ENCODE measurements around the gene GPC6.

GPC6 gene

DNA sequence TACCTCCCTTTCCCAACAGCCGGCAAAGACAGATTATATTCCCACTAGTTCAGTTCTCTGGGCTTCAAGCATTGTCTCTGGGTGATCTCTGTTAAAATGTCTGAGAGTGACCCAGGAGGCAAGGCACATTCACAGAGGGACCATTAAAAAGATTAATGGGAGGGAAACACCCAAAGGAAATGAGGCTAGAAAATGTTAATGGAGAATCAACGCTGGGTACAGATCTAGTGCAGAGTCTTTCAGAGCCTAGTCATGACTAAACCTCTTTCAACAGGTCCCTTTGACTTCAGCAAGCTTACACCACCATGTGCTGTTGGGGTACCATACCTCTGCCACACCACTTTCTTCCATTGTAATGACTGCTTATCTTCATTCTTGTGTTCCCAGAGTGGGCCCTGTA is 894.3 kb downstream of the GPC6 start:
- no peak for DNase-seq (ENCODE audit: low spot score)

- no peak for DNase-seq (ENCODE audit: low spot score)
These were observed 895.1 kb downstream of the GPC6 start for GRCh38 chr13:94121686-94122085.

DNA sequence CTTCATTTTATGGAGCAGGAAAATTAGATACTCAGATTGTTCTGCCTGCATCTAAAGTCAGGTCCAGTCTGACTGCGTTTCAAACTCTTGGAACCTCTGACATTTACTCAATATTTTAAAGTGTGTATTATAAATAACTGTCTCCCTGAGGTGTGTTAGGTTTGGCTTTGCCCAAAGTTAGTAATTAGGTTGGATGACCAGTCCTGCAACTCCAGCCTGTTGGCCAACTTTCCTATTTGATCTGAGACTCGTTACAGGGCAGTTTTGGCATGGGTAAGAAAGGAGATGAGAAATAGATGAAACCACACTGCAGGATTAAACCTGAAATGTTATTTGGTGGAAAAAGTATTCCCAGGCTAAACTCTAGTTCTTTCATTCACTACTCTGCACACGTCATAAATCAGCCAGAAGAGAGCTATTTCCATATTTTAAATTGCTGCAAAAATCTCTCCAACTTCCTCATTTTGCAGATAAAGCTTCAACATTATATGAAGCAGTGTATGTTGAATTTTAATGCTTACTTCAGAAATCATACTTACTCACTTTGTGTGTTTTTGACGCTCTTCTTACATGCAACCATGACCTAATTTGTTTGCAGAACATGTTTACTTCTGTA is 895.8 kb downstream of the GPC6 start:
- DNase-seq (ENCODE audit: low spot score): no peak

DNA sequence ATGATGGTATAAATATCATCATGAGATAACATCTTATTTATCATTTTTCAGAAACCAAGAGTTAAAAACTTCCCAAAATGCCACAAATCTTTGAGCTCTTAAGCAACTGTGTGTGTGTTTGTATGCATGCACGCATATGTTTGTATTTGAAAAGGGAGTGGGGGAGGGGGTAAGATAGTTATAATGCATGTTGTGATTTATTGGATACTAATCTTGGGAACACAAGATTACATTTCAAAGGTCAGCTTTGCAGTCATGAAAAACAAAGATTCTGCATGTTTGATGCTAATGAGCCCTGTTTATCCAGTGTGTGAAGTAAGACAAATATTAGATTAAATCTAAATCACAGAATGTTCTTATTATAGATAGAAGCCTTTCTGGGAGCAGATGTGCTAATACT is 897.0 kb downstream of the GPC6 start:
- no peak for DNase-seq (ENCODE audit: low spot score)

DNA sequence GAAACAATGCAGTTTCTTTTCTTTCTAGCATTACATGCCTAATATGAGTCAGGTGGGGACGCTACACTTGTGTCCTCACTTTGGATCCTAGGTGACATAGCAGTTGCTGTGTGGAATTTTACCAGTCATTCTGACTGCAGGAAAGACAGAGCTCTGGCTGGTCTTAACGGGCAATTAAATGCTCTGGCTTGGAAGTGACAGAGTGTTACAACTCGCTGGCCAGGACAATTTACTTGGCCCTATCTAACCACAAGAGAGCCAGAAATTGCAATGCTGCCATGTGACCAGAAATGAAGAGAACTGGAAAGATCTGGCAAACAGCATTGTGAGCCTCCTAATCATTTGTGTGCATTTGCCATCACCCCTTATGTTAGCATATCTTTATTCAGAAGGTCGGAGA is 901.8 kb downstream of the GPC6 start:
- no peak for DNase-seq (ENCODE audit: low spot score)

- DNase-seq (ENCODE audit: low spot score): no peak
These were observed 902.9 kb downstream of the GPC6 start for GRCh38 chr13:94129490-94129894.

DNA sequence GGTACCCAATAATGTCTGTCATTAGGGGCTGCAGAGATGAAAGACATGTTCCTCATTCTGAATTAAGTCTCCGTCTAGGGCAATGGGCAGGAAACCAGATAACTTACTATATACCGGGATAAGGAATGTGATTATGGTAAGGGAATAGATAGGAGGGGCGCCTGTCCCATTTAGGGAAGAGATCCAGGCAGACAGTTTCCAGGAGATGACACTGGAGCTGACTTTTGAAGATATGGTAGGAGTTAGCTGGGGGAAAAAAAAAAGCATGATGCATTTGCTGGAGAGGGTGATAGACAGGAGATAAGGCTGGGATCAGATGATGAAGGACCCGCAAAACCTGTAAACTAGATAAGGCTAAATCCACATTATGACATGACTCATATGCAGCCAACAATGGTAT is 912.2 kb downstream of the GPC6 start:
- no peak for DNase-seq (ENCODE audit: low spot score)

- no peak for DNase-seq (ENCODE audit: low spot score)
These were observed 912.9 kb downstream of the GPC6 start for GRCh38 chr13:94139393-94139995.

DNA sequence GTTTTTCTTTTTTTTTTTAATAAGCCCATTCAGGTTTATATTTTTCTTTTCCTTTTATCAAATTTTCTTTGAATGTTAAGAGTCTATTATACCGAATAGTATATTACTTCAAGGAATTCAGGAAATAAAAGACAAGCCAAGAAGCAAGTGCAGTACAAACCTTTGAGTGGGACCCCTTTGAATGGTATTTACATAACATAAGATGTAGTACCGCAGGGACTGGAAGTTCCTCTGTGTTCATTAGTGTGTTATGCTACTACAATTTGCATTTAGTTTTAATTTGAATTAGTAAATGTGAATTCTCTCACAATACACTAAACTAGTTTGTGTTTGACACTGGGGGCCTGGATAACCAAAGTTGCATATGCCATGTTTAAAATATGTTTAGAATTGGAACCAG is 913.4 kb downstream of the GPC6 start:
- no peak for DNase-seq (ENCODE audit: low spot score)

DNA sequence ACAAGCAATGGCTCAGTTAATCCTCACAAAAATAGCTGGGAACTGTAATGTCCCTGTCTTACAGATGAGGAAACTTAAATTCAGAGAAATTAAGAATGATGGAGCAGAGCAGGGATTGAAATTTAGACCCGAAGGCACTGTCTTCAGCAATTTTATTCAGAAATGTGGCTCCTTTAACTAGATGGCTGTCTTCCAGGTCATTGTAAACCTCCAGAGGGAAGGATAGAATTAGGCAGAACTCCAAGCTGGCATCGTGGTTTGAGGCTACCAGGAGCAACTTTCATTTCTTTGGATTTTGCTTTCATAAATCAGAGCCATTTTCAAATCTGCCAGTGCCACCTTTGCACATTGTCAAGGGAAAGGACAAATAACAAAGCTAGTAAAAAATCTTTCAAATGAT is 913.9 kb downstream of the GPC6 start:
- DNase-seq (ENCODE audit: low spot score): no peak

GRCh38 chr13:94143624-94144350 is 917.2 kb downstream of the GPC6 start:
- no peak for DNase-seq (ENCODE audit: low spot score)

- no peak for DNase-seq (ENCODE audit: low spot score)
These were observed 919.4 kb downstream of the GPC6 start for GRCh38 chr13:94145966-94146365.

DNA sequence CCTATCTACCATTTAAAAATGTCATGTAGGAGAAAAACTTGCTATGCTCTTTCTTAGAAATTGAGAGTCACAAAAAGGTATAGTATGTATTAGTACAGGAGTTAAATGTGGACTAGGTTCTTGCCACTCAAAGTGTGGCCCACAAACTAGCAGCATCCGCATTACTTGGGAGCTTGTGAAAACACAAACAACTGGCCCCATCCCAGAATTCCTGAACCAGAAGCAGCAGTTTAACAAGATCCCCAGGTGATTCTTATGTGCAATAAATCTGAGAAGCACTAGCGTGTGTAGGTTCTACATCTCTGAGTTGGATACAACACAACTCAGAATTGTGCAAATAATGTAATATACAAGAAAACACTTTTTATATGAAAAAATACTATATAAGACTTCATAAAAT is 927.0 kb downstream of the GPC6 start:
- DNase-seq (ENCODE audit: low spot score): no peak

DNA sequence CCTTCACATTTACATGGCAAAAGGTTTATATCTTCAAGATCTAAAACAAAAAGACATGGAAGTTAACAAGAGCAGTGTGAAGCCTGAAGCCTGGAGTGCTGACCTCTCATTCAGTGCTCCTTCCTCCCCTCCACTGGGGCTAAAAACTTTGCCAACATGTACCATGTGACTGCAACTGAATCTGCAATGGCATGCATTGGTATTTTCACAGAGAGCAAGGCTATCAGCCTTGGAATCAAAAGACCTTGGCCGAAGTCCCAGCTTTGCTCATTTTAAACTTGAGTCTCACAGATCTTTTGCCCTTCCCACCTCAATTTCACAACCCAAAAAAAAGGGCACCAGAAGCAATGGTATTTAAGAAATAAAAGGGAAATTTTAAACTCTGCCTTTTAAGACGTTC is 927.8 kb downstream of the GPC6 start:
- DNase-seq (ENCODE audit: low spot score): no peak

DNA sequence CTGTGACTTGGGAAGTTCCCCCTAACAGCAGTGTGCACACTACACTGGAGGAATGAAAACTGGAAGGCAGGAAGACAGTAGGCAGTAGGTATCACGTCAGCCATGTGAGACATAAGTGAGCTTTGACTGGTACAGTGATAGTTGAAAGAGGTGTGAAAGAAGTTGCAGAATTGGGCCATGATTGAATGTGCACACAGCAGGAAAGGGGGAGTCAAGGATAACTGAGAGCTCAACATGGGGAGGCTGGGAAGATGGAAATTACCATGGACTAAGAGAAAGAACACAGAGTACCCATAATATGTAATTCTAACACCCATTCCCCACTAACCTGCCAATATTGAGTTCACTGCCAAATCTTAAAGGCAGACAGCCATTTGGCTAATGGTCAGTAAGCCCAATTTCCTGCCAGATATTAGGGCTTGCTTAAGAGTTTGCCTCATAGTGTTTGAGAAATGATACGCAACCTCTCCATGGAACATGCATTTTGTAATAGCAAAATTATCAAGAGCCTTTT is 931.2 kb downstream of the GPC6 start:
- no peak for DNase-seq (ENCODE audit: low spot score)

- DNase-seq (ENCODE audit: low spot score): no peak
These were observed 934.3 kb downstream of the GPC6 start for GRCh38 chr13:94160875-94161274.

GRCh38 chr13:94162289-94162688 is 935.7 kb downstream of the GPC6 start:
- no peak for DNase-seq (ENCODE audit: low spot score)

DNA sequence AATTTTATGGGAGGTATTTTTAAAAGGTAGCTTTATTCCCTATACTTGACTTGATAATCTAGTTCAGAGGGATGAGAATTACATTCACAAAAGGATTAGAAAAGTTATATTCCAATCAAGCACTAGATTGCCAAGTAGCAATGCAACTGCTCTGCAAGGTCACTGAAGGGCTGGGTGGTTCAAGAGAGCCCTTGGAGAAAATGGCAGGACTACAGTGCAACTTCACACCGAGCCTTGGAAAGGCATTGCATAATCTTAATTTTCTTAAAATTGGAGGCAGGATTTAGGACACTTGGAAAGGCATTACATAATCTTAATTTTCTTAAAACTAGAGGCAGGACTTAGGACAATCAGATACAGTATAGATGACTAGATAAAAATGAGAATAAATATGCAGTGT is 936.9 kb downstream of the GPC6 start:
- DNase-seq (ENCODE audit: low spot score): no peak

- DNase-seq (ENCODE audit: low spot score): no peak
These were observed 942.3 kb downstream of the GPC6 start for GRCh38 chr13:94168783-94169453.

DNA sequence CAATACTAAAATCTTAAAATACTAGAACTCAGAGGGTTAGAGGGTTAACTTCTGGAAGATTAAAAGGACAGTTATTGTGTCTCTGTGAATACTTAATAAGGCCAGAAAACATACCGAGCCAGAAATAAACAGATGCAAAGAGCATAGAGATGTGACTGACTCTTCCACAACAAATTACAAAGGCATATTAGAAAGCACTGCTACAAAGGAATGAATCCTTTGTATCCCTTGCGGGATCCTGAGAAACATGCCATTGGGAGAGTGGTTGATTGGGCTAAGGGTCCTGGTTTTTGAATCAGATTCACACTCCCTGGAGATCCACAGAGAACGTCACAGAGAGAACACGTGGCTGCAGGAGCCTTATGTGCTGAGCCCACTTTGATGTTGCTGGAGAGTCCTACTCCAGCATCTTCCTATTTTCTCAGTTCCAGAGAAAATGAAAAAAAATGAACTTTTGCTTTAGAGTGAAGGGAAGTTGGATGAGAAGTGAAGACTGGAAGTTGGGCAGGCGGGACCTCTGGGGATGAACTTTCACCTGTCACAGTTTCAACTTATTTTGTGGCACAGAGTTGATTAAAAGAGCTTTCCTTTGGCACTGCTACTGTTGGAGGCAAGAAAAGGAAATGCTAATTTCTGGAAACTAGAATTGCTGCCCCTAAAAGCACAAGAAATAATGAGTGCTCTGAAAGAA is 943.0 kb downstream of the GPC6 start:
- DNase-seq (ENCODE audit: low spot score): no peak

DNA sequence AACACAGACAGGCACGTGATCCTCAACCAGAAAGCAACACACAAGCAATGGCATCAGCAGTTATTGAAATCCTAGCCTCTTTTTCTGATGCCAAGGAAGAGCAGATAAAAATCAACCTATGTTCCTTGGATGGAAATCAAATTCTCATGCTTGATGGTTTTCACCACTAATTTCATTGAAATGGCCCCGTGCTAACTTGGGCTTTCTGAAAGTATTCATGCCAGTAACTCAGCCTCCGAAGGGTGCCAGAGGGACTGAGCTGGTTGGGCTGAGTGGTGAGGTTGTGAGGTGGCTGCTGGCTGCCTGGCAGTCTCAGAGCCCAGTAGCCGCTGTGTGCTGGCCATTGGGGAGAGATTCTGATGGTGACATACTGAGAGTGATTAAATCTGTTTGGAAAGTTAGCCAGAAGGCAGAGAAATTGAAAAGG is 943.6 kb downstream of the GPC6 start:
- no peak for DNase-seq (ENCODE audit: low spot score)

GRCh38 chr13:94172416-94172815 is 945.8 kb downstream of the GPC6 start:
- DNase-seq (ENCODE audit: low spot score): no peak
